Retinal pigment epithelial cell (primary cell): ENCODE measurements around the gene CEP41.

Source experiments
- DNase-seq: peaks from one replicate; pipeline ENCODE4 v3.0.0-alpha.2; 2010; ENCODE audit warnings: low read depth
- H3K4me3 ChIP-seq: 2 replicates; pipeline ENCODE4 v1.5.1; 2011; ENCODE audit warnings: mild to moderate bottlenecking, low read length, control low read depth, moderate library complexity
- TF ChIP-seq, protein P1 (sequence below): conservative IDR thresholded peaks from 2 replicates; pipeline ENCODE4 v1.5.1; 2011; ENCODE audit warnings: low read depth, low read length, control low read depth, inconsistent platforms

Gene CEP41

GRCh38 chr7:130476297-130477150 is 35.7 kb upstream of the CEP41 start:
- TF ChIP-seq, protein P1, sequence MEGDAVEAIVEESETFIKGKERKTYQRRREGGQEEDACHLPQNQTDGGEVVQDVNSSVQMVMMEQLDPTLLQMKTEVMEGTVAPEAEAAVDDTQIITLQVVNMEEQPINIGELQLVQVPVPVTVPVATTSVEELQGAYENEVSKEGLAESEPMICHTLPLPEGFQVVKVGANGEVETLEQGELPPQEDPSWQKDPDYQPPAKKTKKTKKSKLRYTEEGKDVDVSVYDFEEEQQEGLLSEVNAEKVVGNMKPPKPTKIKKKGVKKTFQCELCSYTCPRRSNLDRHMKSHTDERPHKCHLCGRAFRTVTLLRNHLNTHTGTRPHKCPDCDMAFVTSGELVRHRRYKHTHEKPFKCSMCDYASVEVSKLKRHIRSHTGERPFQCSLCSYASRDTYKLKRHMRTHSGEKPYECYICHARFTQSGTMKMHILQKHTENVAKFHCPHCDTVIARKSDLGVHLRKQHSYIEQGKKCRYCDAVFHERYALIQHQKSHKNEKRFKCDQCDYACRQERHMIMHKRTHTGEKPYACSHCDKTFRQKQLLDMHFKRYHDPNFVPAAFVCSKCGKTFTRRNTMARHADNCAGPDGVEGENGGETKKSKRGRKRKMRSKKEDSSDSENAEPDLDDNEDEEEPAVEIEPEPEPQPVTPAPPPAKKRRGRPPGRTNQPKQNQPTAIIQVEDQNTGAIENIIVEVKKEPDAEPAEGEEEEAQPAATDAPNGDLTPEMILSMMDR = no peak
- no peak for DNase-seq

GRCh38 chr7:130475776-130476175 is 35.0 kb upstream of the CEP41 start:
- no peak for DNase-seq
- no peak overlapping the region for H3K4me3 ChIP-seq
- TF ChIP-seq, protein P1 = no peak

More at GRCh38 chr7:130476297-130477150, 35.7 kb upstream of the CEP41 start:
- H3K4me3 ChIP-seq = no peak overlapping the region

GRCh38 chr7:130473876-130474275 is 33.1 kb upstream of the CEP41 start:
- H3K4me3 ChIP-seq = no peak overlapping the region
- TF ChIP-seq, protein P1 = no peak
- DNase-seq = no peak

GRCh38 chr7:130473289-130473688 is 32.5 kb upstream of the CEP41 start:
- TF ChIP-seq, protein P1 = no peak
- H3K4me3 ChIP-seq = no peak overlapping the region
- no peak for DNase-seq

- DNase-seq = no peak
- TF ChIP-seq, protein P1 = no peak
Observed at GRCh38 chr7:130471974-130472373, 31.2 kb upstream of the CEP41 start.

GRCh38 chr7:130468612-130469011 is 27.8 kb upstream of the CEP41 start:
- TF ChIP-seq, protein P1 = no peak
- H3K4me3 ChIP-seq = no peak overlapping the region
- DNase-seq = no peak

More at GRCh38 chr7:130471974-130472373, 31.2 kb upstream of the CEP41 start:
- H3K4me3 ChIP-seq = no peak overlapping the region
